Choroid plexus epithelial cell (primary cell): ENCODE data around the gene ATXN2.

Experiments used
- DNase-seq: peaks from one replicate; pipeline ENCODE4 v3.0.0-alpha.2; 2010; ENCODE audit warnings: low read depth
- H3K4me3 ChIP-seq: 2 replicates; pipeline ENCODE4 v1.5.1; 2011; ENCODE audit warnings: low read depth, mild to moderate bottlenecking, control low read depth, low read length, moderate library complexity
- TF ChIP-seq, protein P1 (sequence below): conservative IDR thresholded peaks from 2 replicates; pipeline ENCODE4 v1.5.1; 2011; ENCODE audit warnings: low read depth, mild to moderate bottlenecking, control low read depth, inconsistent platforms, low read length, moderate library complexity

ATXN2 gene

DNA sequence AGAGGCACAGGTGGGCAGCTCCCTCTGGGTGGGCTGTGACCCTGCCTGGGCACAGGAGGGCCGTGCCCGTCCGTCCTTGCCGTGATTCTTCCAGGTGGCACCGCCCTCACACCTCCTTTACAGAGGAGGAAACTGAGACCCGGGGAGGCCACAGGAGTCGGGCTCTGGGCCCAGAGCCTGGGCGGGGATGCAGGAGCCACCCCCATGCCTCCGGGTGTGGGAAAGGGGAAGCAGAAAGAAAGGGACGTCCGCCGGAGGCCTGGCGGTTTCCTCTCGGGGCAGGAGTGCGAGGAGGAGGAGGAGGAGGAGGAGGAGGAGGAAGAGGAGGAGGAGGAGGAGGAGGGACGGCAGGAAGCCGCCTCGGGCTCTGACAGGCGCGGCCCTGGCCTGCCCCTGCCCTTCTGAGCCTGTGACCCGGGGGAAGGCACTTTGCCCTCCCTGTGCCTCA is 170.4 kb downstream of the ATXN2 start:
- no peak for DNase-seq
- no peak overlapping the region for H3K4me3 ChIP-seq
- TF ChIP-seq, protein P1, sequence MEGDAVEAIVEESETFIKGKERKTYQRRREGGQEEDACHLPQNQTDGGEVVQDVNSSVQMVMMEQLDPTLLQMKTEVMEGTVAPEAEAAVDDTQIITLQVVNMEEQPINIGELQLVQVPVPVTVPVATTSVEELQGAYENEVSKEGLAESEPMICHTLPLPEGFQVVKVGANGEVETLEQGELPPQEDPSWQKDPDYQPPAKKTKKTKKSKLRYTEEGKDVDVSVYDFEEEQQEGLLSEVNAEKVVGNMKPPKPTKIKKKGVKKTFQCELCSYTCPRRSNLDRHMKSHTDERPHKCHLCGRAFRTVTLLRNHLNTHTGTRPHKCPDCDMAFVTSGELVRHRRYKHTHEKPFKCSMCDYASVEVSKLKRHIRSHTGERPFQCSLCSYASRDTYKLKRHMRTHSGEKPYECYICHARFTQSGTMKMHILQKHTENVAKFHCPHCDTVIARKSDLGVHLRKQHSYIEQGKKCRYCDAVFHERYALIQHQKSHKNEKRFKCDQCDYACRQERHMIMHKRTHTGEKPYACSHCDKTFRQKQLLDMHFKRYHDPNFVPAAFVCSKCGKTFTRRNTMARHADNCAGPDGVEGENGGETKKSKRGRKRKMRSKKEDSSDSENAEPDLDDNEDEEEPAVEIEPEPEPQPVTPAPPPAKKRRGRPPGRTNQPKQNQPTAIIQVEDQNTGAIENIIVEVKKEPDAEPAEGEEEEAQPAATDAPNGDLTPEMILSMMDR = no peak

DNA sequence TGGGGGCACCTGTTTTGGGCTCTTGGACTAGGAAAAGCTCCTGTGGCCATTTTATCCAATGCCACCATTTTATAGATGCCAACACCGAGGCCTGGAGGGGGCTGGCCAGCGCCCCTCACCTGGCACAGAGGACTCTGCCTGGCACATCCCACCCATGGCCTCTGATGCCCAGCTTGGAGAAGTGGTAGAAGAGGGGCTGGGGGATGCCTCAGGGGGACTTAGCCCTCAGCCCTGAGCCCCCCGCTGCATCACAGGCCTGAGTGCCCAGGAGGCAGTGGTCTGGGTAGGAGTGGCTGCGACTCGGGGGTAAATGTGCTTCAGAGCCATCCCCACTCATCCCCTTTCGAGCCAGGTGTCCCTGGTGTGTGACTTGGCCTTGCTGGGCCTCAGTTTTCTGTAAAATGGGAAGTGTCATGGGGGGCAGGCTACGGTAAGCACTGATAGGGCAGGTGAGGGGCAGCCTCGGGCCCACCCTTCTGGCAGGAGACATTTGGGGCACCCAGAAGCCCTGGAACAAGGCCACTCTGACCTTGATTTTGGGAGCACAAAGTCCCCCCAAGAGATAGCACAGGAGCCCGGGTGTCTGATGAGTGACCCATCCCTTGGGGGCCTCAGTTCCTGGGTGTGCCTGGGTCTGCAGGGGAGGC is 170.9 kb downstream of the ATXN2 start:
- no peak for DNase-seq
- TF ChIP-seq, protein P1 = no peak
- no peak overlapping the region for H3K4me3 ChIP-seq

DNA sequence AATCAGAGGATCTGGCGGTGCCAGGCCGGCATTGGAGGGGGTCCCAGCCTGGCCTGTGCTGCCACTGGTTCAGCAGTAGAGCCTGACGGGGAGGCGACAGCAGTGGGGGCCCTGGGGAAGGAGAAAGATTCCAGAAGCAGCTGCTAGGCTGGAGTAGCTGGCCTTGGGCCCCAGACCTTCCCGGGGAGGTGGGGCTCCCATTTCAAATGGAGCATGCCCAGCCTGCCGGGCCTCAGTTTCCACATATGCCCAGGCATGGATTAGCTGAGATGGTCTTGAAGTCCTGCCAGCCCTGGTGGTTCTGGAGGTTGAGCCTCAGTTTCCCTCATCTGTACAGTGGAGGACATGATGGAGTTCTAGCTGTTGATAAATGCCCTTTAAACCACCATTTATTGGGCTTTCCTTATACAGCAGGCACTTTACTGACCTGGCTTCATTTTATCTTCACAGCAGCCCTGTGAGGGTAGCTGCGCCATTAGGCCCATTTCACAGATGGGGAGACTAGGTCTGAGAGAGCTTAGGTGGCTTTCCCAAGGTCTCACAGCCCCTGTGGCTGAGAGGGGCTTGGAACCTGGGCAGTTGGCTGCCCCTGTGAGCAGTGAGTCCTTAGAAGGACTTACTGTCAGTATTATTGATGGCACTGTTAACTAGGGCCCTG is 171.6 kb downstream of the ATXN2 start:
- no peak for DNase-seq
- no peak overlapping the region for H3K4me3 ChIP-seq
- TF ChIP-seq, protein P1 = no peak

DNA sequence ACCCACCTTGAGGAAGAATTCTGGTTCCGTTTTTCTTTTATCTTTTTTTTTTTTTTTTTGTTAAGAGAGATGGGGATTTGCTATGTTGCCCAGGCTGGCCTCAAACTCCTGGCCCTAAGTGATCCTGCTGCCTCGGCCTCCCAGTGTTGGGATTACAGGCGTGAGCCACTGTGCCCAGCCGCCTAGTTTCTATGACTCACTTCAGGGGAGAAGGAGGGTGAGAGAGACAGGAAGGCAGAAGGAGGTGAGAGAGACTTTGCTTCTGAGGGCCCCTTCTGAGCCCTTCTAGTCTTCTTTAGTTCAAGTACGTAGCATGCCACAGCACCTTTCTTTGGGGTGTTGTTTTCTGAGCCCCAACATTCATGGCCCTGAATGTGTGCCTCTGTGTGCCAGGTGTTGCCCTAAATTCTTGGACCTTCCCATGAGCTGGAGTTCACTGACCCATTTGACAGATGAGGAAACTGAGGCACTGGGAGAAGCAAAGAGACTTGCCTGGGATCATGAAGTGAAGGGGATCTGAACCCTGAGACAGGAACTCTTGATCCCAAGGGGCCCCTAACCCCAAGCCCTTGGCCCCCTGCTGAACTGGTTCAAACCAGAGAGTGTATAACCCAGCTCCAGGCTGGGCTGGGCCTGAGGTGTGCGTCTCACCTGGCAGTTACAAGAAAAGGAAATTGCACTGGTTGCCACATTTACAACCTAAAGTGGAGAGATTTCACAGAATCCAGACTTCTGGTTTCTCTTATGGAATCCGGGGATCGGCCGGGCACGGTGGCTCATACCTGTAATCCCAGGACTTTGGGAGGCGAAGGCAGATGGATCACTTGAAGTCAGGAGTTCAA is 172.6 kb downstream of the ATXN2 start:
- DNase-seq = peak; percentile 58
- TF ChIP-seq, protein P1 = no peak
- H3K4me3 ChIP-seq = no peak overlapping the region

DNA sequence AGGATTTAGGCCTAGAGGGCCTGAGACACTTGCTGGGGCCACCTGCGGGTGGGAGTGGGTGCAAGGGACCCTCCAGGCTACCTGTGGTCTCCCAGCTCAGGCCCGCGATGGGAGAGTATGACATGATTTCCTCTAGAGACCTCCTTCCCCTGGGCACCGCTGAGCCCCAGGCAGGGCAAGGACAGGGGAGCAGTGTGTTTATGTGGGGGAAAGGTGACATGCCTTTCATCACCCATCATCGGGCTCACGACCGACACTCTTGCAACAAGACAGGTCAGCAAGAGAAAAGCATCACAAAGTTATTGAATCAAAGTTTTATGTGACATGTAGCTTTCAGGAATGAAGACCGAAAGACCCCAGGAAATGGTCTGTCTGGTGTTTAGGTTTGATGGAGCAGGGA is 173.5 kb downstream of the ATXN2 start:
- no peak overlapping the region for H3K4me3 ChIP-seq
- DNase-seq = peak; percentile 45
- TF ChIP-seq, protein P1 = no peak

DNA sequence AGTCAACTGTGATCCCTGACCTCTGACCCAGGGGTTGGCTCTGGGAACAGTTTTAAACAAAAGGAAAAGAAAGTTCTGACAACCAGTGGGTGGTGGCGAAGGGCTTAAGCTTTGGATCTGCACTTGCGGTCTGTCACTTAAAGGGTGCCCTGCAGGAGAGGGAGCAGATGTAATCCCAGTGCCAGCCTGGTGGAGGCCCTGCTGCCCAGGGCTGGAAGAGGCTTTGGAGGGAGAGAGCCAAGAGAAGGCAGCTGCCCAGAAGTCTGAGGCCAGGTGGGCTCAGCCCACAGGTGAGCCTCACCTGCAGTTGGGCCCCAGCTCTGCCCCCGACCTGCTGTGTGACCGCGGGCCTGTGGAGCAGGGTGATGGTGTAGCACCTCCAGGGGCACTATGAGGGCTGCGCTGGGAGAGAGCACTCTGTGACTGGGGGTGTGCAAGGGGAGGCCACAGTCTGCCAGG is 174.3 kb downstream of the ATXN2 start:
- H3K4me3 ChIP-seq = no peak overlapping the region
- no peak for DNase-seq
- TF ChIP-seq, protein P1 = peak; percentile 24
